Measurements from ENCODE around the gene C15orf39. TPM values are rescaled to one million over a fixed set of nuclear protein-coding genes. Genes with fewer than 3 reads are reported as not detected.

The C15orf39 gene
- total RNA-seq (2014; rRNA removed; shearing (Covaris generic)) = 21.8 and 22.7 TPM in 2 replicates

- Histone ChIP-seq H3K27me3 (replicated peaks) (no peaks in the 10 kb centered on the region), H3K4me3 (peak within 1 kb of the TSS; percentile 97), H3K4me1 (replicated peaks) (peaks cover 36% of the 10 kb centered on the region), H3K9me3 (replicated peaks) (no peaks in the 10 kb centered on the region), H3K27ac (peak within 1 kb of the TSS; percentile 96), H3K36me3 (peaks cover 46% of the 10 kb centered on the region)
- DNase-seq (ENCODE audit: low read depth in 1 of 2, low spot score in 2 of 2) = peak; percentile 68 to 94
Observed at GRCh38 chr15:75201616-75202250, at the start of gene C15orf39. TSS of gene C15orf39 (plus strand) at chr15:75201882. CDS start at chr15:75206049, 4,167 bp downstream.

- Histone ChIP-seq H3K27me3 (replicated peaks) (no peaks in the 10 kb centered on the region), H3K4me3 (no peak overlapping the region), H3K9me3 (replicated peaks) (no peaks in the 10 kb centered on the region), H3K4me1 (replicated peaks) (peaks cover 45% of the 10 kb centered on the region), H3K27ac (no peak overlapping the region), H3K36me3 (no peaks in the 10 kb centered on the region)
- no peak for DNase-seq (ENCODE audit: low read depth in 1 of 2, low spot score in 2 of 2)
Observed at GRCh38 chr15:75152382-75153079, 49.2 kb upstream of the C15orf39 start.

- Histone ChIP-seq H3K27ac (no peak overlapping the region), H3K9me3 (replicated peaks) (no peaks in the 10 kb centered on the region), H3K4me3 (no peak overlapping the region), H3K36me3 (no peaks in the 10 kb centered on the region), H3K4me1 (replicated peaks) (peaks cover 45% of the 10 kb centered on the region), H3K27me3 (replicated peaks) (no peaks in the 10 kb centered on the region)
- peak in 1 of 2 experiments; percentile 30 for DNase-seq (ENCODE audit: low read depth in 1 of 2, low spot score in 2 of 2)
Observed at GRCh38 chr15:75153087-75153486, 48.6 kb upstream of the C15orf39 start.

GRCh38 chr15:75153565-75154276, 48.0 kb upstream of the C15orf39 start:
- Histone ChIP-seq H3K27ac (no peak overlapping the region), H3K27me3 (replicated peaks) (no peaks in the 10 kb centered on the region)

DNA sequence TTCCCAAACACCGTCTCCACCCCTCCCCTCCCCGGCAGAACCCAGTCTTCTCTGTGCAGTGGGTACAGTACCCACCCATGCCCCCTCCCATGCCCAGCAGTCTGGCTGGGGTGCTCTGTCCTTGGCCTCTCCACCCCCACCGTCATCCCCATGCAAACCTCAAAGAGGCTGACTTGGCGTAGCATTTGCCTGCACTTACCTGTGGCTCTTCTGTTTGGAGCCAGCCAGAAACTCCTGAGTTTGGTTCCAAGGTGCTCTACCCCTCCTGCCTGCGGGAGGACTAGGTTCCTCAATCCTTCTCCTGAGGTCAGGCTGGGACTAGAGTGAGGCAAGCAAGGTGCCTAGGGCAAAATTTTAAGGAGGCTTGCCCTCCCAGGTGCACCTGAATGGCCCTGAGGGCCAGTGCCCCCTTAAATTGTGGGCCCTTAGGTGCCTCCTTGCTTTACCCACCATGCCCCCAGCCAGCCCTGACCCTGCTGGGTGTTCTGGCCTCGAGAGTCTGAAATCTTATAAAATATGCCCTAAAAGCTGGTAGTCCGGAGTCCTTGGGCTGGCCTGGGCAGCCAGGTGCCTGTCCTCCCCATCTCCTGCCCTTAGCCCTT, 47.1 kb upstream of the C15orf39 start:
- DNase-seq (ENCODE audit: low read depth in 1 of 2, low spot score in 2 of 2) = no peak
- Histone ChIP-seq H3K9me3 (replicated peaks) (no peaks in the 10 kb centered on the region), H3K4me3 (no peak overlapping the region), H3K4me1 (replicated peaks) (peaks cover 46% of the 10 kb centered on the region), H3K36me3 (no peaks in the 10 kb centered on the region), H3K27ac (no peak overlapping the region), H3K27me3 (replicated peaks) (no peaks in the 10 kb centered on the region)

More at GRCh38 chr15:75153565-75154276, 48.0 kb upstream of the C15orf39 start:
- Histone ChIP-seq H3K4me3 (no peak overlapping the region), H3K36me3 (no peaks in the 10 kb centered on the region), H3K4me1 (replicated peaks) (peaks cover 44% of the 10 kb centered on the region), H3K9me3 (replicated peaks) (no peaks in the 10 kb centered on the region)
- no peak for DNase-seq (ENCODE audit: low read depth in 1 of 2, low spot score in 2 of 2)

- Histone ChIP-seq H3K27ac (no peak overlapping the region), H3K9me3 (replicated peaks) (no peaks in the 10 kb centered on the region), H3K36me3 (no peaks in the 10 kb centered on the region), H3K4me3 (no peak overlapping the region), H3K27me3 (replicated peaks) (no peaks in the 10 kb centered on the region), H3K4me1 (replicated peaks) (peaks cover 37% of the 10 kb centered on the region)
- no peak for DNase-seq (ENCODE audit: low read depth in 1 of 2, low spot score in 2 of 2)
Observed at GRCh38 chr15:75156326-75157215, 45.1 kb upstream of the C15orf39 start.

GRCh38 chr15:75158402-75158801, 43.3 kb upstream of the C15orf39 start:
- Histone ChIP-seq H3K9me3 (replicated peaks) (no peaks in the 10 kb centered on the region), H3K36me3 (no peaks in the 10 kb centered on the region), H3K27me3 (replicated peaks) (no peaks in the 10 kb centered on the region), H3K4me1 (replicated peaks) (peaks cover 27% of the 10 kb centered on the region), H3K27ac (no peak overlapping the region), H3K4me3 (no peak overlapping the region)
- no peak for DNase-seq (ENCODE audit: low read depth in 1 of 2, low spot score in 2 of 2)

DNA sequence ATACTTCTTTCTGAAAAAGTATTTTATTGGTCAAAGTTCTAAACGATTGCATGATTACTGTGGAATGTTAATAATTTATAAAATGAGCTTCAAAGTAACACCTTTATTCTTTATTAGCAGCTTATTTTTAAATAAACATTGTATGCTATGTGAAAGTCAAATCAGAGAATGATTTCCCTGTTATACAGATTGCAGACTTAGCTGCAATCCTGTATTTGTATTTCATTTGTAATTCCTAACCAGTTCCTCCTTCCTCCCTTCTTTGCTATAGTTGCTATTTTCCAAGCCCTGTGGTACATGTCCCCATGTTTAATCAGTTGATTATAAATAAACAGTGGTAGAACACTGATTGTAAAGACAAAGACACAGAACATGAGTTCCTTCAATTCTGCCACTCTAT, 42.4 kb upstream of the C15orf39 start:
- no peak overlapping the region for H3K4me3 ChIP-seq
- H3K36me3 ChIP-seq = no peaks in the 10 kb centered on the region
- no peaks in the 10 kb centered on the region for H3K27me3 ChIP-seq (replicated peaks)
- no peaks in the 10 kb centered on the region for H3K9me3 ChIP-seq (replicated peaks)
- peaks cover 22% of the 10 kb centered on the region for H3K4me1 ChIP-seq (replicated peaks)
- peak overlapping the region; percentile 48; the same call in 1 of the 2 replicates for H3K27ac ChIP-seq
- peak in 1 of 2 experiments; percentile 46 for DNase-seq (ENCODE audit: low read depth in 1 of 2, low spot score in 2 of 2)

GRCh38 chr15:75161106-75161916, 40.4 kb upstream of the C15orf39 start:
- no peak overlapping the region for H3K27ac ChIP-seq
- no peaks in the 10 kb centered on the region for H3K9me3 ChIP-seq (replicated peaks)
- H3K4me3 ChIP-seq = no peak overlapping the region
- no peak for DNase-seq (ENCODE audit: low read depth in 1 of 2, low spot score in 2 of 2)
- no peaks in the 10 kb centered on the region for H3K27me3 ChIP-seq (replicated peaks)
- H3K36me3 ChIP-seq = no peaks in the 10 kb centered on the region
- H3K4me1 ChIP-seq (replicated peaks) = peaks cover 24% of the 10 kb centered on the region

- DNase-seq (ENCODE audit: low read depth in 1 of 2, low spot score in 2 of 2) = no peak
- Histone ChIP-seq H3K27me3 (replicated peaks) (no peaks in the 10 kb centered on the region), H3K27ac (no peak overlapping the region), H3K9me3 (replicated peaks) (no peaks in the 10 kb centered on the region), H3K4me3 (no peak overlapping the region), H3K4me1 (replicated peaks) (peaks cover 24% of the 10 kb centered on the region), H3K36me3 (no peaks in the 10 kb centered on the region)
Observed at GRCh38 chr15:75161917-75162414, 39.7 kb upstream of the C15orf39 start.

DNA sequence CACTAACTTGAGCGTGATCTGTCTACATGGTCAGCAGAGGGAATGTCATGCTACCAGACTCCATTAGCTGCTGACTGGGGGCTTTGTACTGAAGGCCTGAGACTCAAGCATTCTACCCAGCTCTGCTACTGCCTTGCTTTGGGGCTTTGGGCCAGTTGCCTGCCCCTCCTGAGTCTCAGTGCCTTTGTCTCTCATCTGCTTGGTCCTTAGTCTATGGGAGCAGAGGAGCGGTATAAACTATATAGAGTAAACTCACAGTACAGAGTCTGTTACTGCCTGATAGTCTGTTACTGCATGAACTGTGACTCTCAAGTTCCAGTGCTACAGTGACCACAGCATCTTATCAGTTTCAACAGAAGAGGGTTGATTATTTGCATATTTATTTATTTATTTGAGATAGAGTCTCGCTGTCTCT, 38.5 kb upstream of the C15orf39 start:
- no peak overlapping the region for H3K4me3 ChIP-seq
- no peaks in the 10 kb centered on the region for H3K36me3 ChIP-seq
- no peak overlapping the region for H3K27ac ChIP-seq
- H3K27me3 ChIP-seq (replicated peaks) = no peaks in the 10 kb centered on the region
- DNase-seq (ENCODE audit: low read depth in 1 of 2, low spot score in 2 of 2) = no peak
- peaks cover 35% of the 10 kb centered on the region for H3K4me1 ChIP-seq (replicated peaks)
- H3K9me3 ChIP-seq (replicated peaks) = no peaks in the 10 kb centered on the region

GRCh38 chr15:75164625-75165350, 36.9 kb upstream of the C15orf39 start:
- H3K4me1 ChIP-seq (replicated peaks) = peaks cover 25% of the 10 kb centered on the region
- no peak for DNase-seq (ENCODE audit: low read depth in 1 of 2, low spot score in 2 of 2)
- H3K4me3 ChIP-seq = no peak overlapping the region
- no peak overlapping the region for H3K27ac ChIP-seq
- no peaks in the 10 kb centered on the region for H3K27me3 ChIP-seq (replicated peaks)
- H3K36me3 ChIP-seq = no peaks in the 10 kb centered on the region
- no peaks in the 10 kb centered on the region for H3K9me3 ChIP-seq (replicated peaks)
